GM18873 (cell line): ENCODE measurements around the gene DTNA.

ENCODE experiments used
- ATAC-seq: cut with Tn5 transposase; IDR thresholded peaks from one replicate; pipeline ENCODE4 v1.9.1; 2021; ENCODE audit warnings: mild to moderate bottlenecking, moderate library complexity, moderate number of reproducible peaks; ENCODE audit not compliant: unreplicated experiment, low FRiP score

Gene DTNA

DNA sequence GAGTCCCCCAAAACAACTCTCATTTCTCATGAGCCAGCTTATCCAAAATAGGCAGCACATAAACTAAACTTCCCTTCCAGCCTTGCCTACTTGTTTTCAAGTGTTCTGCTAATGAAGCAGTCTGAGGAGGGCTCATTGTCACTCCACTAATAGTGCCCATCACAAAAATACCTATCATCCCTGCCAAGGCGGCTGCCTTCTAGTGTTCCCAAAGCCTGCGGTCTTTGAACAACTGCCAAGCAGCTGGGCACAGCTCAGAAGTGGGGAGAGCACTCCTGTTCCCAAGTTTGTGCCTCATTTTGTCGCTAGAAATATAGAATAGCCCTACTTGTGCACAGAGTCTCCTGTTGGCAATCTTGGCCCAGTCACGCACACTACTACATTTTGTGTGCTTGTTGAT, 50.3 kb downstream of the DTNA start:
- ATAC-seq: no peak

DNA sequence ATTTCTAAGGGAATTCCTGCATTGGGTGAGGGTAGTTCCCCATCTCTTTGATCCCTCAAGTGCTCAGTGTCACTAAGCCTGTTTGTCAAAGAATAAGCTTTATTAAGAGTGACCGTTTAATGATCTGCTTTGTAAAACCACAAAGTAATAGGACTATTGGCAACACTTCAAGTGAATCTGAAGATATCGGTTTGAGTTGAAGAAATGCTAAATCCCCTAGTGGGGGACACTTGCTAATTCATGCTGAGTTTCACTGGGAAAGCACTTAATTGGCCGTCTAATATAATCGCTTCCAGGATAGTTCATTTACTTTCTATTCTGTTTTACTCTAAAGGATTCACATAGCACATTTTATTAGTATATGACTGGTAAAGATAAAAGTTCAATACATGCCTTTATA, 54.4 kb downstream of the DTNA start:
- no peak for ATAC-seq

DNA sequence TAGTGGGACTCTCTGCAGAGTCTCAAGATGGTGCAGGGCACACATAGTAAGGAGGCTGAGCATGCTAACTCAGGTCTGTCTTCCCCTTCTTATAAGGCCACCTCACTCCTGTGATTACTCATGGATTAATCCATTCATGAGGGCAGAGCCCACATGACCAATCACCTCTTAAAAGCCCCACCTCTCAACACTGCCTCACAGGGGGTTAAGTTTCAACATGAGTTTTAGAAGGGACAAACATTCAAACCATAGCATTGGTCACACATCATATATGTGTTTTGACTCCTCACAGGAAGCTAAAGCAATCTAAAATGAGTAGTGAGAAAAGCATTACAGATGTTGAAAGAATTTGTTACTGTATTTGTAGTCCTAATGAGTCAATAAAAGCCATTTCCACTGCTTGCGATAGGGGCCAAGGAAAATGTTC, 57.5 kb downstream of the DTNA start:
- peak; percentile 53 for ATAC-seq

DNA sequence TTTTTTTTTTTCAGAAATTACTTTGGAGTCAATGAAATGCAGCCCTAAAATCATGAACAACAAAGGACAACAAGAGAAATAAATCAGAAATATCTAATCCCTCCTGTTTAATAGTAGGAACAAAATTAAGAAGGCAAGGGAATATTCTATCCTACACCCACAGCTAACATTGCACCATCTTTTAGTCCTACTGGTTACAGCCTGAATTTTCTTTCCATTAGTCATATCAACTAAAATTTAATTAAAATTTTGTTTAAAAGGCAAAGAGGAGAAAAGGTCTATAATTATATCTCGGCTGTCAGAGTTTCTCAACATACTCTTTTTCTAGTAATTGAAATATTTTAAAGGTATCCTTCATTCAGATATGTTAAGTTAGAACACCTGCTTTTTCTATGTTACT, 61.9 kb downstream of the DTNA start:
- ATAC-seq: no peak

DNA sequence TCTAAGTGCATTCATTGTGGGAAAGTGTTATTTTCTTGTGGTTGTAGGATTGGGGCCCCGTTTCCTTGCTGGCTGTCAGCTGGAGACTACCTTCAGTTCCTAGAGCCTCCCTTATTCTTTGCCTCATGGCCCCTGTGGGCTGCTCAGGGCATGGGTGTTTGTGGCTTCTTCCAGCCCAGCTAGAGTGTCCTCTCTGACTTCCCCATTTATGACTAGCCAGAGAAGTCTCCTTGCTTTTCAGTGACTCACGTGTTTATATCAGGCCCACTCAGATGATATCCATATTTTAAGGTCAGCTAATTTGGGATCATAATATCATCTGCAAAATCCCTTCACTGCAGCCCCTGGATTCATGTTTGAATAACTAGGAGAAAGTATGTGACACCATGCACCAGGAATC, 62.8 kb downstream of the DTNA start:
- no peak for ATAC-seq

DNA sequence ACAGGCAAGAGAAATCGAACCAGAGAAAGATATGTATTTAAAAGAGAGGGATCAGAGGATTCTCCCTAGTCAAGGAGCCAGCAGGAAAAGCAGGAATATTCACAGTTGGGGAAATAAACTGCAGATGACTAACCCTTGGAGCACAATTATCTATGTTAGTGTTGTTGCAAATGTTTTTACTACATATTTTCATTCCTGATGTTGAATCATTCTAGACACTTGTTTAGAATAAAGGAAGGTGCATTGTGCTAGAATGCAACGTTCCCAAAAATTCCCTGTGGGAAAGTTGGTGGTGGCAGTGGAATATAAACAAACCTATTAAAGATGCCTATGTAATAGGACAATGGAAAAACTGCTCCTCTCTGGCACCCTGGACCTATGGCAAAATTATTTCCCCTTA, 63.3 kb downstream of the DTNA start:
- no peak for ATAC-seq

DNA sequence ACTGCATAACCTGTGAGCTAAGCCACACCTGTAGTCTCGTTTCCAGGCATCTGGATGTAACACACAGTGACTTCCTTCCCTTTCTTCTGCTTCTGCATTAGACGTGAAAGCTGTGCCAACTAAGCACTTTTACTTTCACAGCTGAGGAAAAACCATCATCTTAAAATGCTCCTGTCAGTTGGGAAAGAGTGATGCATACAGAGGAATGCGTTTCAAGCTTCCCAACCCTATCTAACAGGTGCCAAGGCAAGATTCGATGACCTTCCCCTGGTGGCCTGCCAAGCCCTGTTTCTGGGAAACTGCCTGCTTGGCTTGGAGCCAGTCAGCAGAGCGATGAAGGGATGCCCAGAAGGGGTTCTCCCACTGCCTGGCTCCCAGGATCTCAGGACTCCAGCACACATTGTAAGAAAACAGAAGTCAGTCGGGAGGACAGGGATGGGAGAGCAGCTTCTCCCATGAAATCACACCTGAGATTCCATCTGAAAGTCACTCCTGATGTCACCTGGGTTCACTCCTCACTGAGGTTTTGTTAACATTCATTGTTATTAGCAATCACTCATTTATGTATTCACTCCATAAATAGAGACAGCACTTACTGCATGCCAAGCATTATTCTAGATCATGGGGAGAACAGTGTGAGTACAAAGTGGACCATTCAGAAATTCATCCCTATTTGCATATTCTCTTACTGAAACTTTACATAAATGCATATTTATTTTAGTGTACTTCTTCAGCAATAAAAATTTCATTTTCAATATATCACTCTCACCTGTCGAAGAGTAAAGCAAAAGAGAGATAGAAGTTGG, 64.1 kb downstream of the DTNA start:
- no peak for ATAC-seq

DNA sequence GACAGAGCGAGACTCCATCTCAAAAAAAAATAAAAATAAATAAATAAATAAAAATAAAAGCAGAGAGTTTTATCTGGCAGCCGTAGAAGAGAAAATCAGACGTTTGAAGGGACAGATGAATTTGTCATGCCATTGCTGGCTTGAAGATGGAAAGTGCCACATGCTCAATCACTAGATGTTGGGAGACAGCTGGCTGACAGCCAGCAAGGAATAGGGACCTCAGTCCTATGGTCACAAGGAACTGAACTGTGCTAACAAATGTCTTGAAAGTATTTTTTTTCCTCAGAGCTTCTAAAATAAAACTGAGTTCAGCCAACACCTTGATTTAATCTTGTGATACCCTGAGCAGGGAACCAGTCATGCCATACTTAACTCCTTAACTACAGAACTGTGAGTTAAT, 65.4 kb downstream of the DTNA start:
- ATAC-seq: no peak

DNA sequence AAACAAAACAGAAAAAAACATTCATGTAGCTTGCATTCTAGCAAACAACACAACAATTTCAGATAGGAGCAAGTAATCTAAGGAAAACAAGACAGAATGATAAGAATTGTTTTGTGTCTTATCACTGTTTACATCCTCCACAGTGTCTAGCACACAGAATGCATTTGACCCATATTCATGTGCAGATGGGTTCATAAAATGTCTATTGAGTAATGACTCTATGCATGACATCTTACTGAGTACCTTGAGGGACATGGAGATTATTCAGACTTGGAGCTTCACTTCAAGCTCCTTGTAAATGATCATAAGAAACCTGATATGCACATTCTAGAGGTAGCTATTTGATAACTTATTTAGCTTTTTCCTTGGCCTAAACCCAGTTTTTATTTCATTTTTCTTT, 69.0 kb downstream of the DTNA start:
- no peak for ATAC-seq

DNA sequence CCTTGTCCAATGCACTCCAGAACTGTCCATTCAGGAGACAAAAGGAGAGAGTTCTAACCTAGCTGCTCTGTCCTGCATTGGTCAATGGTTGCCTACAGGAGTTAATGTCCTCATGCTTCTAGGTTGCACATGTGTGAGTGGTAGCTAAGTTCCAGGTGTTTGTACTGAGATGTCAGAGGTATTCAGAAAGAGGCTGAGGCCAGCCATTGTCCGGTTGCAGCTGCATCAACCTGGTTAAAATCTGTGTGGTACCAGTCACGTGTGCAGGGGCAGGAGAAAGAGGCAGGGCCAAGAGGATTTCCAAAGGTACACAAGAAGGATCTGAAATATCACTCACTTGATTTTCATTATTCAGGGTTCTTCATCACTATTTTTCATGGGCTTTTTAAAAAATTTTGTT, 70.8 kb downstream of the DTNA start:
- ATAC-seq: no peak

DNA sequence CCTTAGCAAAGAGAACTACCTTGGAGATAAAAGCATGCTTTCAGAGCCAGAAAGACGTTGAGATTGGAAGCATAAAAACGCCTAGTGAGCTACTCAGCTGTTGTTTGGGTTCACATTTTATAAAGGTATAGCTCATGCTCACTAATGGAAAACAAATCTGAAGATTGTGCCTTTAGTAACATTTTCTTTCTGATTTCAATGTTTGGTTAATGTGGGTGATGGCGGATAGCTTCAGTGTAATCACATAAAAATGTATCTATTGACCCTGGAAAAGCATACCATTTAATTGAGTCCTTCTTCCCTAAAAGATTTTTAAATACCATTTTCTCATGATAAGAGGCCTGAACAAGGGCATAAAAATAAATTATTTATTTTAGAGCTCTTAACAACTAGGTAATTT, 73.4 kb downstream of the DTNA start:
- no peak for ATAC-seq

DNA sequence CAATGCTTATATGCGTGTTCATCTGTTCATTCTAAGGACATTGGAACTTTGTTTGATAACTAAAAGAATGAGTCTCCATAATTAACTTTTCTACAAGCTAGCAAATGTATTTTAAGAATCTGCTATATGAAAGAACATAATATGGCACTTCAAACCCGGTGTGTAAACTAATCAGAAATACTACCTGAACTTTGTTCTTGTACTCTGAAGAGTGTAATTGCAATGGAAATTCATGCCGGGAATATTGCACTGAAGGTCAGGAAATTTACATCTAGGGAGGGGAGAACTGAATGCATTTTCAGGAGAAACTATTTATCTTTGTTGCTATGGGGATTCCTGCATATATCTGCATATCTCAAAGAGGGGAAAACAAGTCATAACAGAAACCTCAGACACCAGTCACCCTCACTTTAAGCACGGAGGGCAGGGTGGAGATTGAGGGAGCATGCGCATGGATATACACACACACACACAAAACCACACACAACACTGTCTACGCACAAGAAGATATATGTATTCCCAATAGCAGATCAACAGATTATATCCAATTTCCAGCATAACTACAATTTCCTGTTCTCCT, 76.2 kb downstream of the DTNA start:
- ATAC-seq: no peak

DNA sequence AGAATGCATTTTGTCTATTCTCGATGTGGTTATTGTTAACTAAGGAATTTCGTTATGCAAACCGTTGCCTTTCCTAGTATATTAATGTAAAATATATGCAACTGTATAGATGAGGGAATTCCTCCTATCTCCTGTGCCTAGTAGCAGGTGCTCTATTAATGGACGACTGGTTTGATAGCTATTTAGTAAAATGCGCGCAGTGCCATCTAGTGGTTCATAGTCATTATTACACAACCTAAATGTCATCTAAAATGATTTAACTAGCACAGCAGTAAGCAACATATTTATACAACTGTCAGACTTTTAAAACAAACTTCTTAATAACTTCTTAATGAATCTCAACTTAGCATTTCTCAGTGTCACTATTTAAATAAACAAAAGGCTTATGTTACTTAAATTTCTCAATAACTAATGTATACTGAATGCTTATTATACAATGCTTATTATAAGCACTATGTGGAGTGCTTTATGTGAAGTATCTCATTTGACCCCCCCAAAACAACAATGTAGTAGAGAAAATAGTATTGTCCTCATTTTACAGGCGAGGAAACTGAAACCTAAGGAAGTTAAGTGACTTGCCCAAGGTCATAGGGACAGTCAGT, 77.9 kb downstream of the DTNA start:
- ATAC-seq: peak; percentile 58

DNA sequence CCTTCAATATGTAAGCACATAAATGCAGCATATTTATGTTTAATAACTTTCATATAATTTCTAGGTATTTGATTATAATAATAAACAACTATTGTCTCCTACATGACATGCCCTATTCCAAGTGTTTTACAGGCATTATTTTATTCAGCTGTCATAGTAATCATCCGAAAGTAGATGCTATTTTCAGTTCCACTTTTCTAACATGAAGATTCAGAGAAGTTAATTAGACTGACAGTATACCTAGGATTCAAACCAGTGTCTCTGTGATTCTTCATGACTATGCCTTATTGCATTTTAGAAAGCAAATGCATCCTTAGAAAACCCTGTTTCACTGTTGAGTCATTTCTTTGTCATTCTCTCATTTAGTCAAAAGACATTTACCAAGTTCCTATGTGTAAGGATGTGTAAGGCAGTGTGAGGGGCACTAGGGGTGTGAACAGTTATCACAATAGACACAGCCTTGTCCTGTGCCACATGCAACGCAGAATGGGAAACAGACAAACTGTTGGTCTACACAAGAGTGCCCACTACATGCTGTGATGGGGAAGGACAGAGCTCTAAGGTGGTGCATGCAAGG, 79.8 kb downstream of the DTNA start:
- ATAC-seq: no peak

DNA sequence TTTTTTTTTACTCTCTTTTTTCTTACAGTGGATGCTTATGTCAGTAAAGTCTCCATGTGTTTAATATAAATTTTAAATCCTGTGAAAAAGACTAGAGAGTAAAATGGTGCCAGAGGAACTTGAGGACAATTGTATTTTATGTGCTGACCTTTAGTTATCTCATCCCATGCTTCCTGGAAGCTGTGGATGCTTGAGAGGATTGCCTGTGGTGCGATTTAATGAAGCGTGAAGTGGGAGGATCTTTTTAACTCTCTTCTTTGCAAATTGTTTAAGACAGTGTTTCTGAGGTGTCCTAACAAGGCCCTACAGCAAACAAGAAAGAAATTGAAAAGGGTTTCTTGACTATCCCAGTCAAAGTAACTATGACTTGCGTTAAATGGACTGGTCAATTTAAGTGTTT, 84.2 kb downstream of the DTNA start:
- no peak for ATAC-seq

DNA sequence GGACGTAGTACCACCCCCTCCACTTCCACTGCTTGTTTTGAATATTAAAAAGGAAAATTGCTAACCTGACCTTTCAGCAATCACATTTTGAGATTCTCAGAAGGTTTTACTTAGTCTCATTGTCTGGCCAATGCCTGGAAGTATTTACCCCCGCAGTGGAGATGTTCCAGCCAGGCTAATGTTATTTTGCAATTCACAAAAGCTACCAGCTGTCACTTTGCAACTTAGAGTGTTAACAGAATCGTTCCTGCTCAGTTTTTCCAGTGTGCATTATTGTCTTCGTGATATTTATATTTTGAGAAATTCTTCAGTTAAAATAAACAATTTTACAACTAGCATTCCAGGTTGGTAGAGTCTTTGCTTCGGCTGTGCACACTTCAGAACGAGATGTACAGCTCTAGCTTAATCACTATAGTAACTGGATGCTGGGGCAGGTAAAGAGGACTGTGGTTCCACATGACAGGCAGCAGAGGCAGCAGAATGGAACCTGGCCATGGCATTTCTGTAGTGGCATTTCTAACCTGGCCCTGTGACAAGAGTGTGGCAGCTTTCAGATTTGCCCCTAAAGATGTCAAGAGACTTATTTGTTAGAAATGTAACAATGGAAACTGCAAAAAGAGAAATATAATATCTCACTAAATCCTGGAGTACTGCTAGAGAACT, 85.1 kb downstream of the DTNA start:
- ATAC-seq: no peak

DNA sequence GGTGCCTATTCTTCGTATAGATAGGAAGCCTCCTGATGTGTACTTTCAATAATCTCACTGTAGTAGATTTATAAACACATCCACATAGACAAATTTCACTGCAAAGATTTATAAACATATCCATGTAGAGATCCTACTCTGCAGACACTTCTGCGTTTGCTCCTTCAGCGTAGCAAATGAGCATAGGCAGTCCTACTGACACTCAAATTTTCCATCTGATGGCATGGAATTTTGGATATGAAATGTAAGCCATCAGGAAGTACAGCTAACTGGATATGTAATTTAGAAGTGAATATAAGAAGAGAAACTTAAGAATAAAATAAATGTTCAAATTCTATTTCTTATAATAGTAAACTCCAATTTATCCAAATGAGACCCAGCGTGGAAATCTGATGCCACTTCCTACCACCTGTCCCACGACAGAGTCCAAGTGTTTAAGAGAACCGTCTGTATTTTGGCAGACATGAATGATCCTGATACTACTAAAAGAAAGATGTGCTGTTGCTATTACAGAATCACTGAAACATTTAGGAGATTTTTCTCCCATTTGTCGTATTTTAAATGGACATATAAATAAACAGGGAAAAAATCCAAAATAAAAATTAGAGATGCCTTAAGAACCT, 86.0 kb downstream of the DTNA start:
- ATAC-seq: no peak

DNA sequence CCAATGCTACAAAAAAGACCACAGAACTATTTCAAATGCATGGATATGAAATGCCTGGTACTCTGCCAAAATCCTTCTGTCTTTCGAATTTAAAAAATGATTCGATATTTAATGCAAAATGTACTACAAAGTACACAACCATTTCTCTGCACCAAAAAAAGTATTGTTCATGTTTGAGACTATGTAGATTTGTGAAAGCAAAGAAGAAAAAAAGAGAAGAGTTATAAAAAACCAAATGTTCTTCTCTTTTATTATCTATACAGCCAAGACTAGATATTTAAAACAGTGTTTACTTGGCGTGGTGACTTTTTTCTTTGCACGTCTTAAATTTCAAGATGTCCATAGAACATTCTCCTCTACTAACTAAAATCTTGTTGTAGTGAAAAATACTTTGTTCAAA, 89.2 kb downstream of the DTNA start:
- ATAC-seq: no peak

DNA sequence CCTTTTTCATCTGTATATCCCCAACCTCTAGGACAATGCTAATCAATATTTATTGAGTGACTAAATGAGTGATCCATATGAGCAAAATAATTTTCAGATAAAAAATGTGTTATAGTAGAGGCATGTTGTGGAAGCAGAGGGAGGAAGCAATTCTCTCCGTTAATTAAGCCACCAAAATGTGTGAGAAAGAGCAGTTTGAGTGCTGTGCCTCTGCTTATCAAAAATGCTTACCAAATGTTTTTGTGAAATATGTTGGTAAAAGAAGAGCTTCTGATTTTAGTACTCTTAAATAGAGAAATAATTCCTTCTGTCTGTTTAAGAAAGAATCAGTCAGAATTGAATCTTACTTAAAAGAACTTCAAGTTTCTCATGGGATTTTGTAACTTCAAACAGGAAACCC, 90.3 kb downstream of the DTNA start:
- ATAC-seq: no peak

DNA sequence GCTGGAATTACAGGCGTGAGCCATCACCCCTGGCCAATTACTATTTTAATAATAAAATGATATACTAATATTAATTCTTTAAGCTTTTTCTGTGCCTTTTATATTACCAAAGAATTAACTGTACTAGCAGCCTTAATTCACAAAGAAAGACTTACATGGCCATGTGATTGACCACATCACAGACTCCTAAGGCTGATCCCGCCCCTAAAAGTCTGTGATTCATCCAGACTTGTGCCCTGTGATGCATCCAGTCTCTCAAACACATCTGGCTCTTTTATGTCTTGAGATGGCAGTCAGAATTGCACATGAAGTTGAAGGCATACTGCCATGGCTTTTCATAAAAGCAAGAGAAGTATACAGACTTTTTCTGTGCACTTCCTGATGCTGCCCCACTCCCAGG, 91.7 kb downstream of the DTNA start:
- no peak for ATAC-seq

DNA sequence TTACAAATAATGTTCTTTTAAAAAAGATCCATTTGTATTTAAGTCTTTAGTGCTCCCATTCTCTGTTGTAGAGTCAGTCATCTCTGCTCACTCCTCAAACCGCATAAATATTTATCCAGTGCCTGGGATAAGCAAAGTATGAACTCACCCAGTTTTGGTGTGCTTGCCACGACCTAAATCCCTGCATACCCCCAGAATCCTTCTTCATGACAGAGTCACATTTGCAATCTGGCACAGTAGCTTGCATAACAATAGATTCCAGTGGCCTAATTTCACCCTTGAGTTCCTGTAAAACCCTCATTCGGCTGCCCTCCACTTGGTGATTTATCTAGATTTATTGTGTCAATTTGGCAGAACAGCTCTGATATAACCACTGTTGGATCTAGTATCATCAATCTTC, 92.9 kb downstream of the DTNA start:
- no peak for ATAC-seq
